Liver (tissue), 3 donors: ENCODE measurements around the gene SGCD.

ENCODE experiments used
- JUND ChIP-seq, 2 donors: IDR thresholded peaks; 2 replicates each; pipeline ENCODE4 v1.6.1; 2016; ENCODE audit warnings: antibody characterized with exemption in 2 of 2
- RXRA ChIP-seq, 2 donors: IDR thresholded peaks; 2 replicates each; pipeline ENCODE4 v1.6.1; 2017 to 2018; ENCODE audit warnings: antibody characterized with exemption in 2 of 2, mild to moderate bottlenecking in 1 of 2
- SP1 ChIP-seq: IDR thresholded peaks from 2 replicates; pipeline ENCODE4 v1.6.1; 2018; ENCODE audit warnings: antibody characterized with exemption, mild to moderate bottlenecking
- YY1 ChIP-seq: IDR thresholded peaks from 2 replicates; pipeline ENCODE4 v1.6.1; 2016; ENCODE audit warnings: antibody characterized with exemption, mild to moderate bottlenecking
- TF ChIP-seq, protein P1 (sequence below): IDR thresholded peaks from 2 replicates; pipeline ENCODE4 v1.6.1; 2016; ENCODE audit warnings: antibody characterized with exemption
- TF ChIP-seq, protein P2 (sequence below): fragments of 150-350 bp; IDR thresholded peaks from 2 replicates; pipeline ENCODE4 v1.5.1; 2017; ENCODE audit warnings: improper control_type of control experiment, low read depth, low read length; ENCODE audit not compliant: missing input control
- TF ChIP-seq, protein P3 (sequence below): IDR thresholded peaks from 2 replicates; pipeline ENCODE4 v1.6.1; 2016; ENCODE audit warnings: antibody characterized with exemption, mild to moderate bottlenecking
- TF ChIP-seq, protein P4 (sequence below): IDR thresholded peaks from 2 replicates; pipeline ENCODE4 v1.6.1; 2016; ENCODE audit warnings: antibody characterized with exemption
- TF ChIP-seq, protein P5 (sequence below): IDR thresholded peaks from 2 replicates; pipeline ENCODE4 v1.6.1; 2016; ENCODE audit warnings: antibody characterized with exemption
- donor health status: healthy.
- donor health status: healthy.

DNA sequence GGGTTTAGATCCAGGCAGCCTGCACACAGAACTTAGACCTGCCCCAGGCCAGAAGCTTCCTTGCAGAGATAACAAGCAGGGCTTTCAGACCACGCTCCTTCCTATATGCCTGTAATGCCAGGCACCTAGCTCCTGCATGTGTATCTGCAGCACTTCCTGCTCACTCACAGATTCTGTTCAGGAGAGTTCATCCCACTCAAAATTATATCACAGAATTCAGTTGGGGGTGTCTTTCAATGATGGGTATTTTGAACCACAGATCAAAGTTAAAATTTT is 105.8 kb downstream of the SGCD start:
- TF ChIP-seq RXRA (IDR thresholded peaks at IDR 0.05) (no peak), SP1 (no peak), YY1 (no peak), JUND (IDR thresholded peaks at IDR 0.05) (no peak)
- TF ChIP-seq, protein P1, sequence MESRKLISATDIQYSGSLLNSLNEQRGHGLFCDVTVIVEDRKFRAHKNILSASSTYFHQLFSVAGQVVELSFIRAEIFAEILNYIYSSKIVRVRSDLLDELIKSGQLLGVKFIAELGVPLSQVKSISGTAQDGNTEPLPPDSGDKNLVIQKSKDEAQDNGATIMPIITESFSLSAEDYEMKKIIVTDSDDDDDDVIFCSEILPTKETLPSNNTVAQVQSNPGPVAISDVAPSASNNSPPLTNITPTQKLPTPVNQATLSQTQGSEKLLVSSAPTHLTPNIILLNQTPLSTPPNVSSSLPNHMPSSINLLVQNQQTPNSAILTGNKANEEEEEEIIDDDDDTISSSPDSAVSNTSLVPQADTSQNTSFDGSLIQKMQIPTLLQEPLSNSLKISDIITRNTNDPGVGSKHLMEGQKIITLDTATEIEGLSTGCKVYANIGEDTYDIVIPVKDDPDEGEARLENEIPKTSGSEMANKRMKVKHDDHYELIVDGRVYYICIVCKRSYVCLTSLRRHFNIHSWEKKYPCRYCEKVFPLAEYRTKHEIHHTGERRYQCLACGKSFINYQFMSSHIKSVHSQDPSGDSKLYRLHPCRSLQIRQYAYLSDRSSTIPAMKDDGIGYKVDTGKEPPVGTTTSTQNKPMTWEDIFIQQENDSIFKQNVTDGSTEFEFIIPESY, result no peak
- TF ChIP-seq, protein P2, sequence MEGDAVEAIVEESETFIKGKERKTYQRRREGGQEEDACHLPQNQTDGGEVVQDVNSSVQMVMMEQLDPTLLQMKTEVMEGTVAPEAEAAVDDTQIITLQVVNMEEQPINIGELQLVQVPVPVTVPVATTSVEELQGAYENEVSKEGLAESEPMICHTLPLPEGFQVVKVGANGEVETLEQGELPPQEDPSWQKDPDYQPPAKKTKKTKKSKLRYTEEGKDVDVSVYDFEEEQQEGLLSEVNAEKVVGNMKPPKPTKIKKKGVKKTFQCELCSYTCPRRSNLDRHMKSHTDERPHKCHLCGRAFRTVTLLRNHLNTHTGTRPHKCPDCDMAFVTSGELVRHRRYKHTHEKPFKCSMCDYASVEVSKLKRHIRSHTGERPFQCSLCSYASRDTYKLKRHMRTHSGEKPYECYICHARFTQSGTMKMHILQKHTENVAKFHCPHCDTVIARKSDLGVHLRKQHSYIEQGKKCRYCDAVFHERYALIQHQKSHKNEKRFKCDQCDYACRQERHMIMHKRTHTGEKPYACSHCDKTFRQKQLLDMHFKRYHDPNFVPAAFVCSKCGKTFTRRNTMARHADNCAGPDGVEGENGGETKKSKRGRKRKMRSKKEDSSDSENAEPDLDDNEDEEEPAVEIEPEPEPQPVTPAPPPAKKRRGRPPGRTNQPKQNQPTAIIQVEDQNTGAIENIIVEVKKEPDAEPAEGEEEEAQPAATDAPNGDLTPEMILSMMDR, result no peak
- TF ChIP-seq, protein P3, sequence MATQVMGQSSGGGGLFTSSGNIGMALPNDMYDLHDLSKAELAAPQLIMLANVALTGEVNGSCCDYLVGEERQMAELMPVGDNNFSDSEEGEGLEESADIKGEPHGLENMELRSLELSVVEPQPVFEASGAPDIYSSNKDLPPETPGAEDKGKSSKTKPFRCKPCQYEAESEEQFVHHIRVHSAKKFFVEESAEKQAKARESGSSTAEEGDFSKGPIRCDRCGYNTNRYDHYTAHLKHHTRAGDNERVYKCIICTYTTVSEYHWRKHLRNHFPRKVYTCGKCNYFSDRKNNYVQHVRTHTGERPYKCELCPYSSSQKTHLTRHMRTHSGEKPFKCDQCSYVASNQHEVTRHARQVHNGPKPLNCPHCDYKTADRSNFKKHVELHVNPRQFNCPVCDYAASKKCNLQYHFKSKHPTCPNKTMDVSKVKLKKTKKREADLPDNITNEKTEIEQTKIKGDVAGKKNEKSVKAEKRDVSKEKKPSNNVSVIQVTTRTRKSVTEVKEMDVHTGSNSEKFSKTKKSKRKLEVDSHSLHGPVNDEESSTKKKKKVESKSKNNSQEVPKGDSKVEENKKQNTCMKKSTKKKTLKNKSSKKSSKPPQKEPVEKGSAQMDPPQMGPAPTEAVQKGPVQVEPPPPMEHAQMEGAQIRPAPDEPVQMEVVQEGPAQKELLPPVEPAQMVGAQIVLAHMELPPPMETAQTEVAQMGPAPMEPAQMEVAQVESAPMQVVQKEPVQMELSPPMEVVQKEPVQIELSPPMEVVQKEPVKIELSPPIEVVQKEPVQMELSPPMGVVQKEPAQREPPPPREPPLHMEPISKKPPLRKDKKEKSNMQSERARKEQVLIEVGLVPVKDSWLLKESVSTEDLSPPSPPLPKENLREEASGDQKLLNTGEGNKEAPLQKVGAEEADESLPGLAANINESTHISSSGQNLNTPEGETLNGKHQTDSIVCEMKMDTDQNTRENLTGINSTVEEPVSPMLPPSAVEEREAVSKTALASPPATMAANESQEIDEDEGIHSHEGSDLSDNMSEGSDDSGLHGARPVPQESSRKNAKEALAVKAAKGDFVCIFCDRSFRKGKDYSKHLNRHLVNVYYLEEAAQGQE, result no peak
- TF ChIP-seq, protein P4, sequence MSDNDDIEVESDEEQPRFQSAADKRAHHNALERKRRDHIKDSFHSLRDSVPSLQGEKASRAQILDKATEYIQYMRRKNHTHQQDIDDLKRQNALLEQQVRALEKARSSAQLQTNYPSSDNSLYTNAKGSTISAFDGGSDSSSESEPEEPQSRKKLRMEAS, result no peak
- TF ChIP-seq, protein P5, sequence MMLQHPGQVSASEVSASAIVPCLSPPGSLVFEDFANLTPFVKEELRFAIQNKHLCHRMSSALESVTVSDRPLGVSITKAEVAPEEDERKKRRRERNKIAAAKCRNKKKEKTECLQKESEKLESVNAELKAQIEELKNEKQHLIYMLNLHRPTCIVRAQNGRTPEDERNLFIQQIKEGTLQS, result no peak
